GM19035 (cell line): Measurements from ENCODE around the gene SFRP2.

Experiments used
- ATAC-seq: cut with Tn5 transposase; IDR thresholded peaks from one replicate; pipeline ENCODE4 v1.9.1; 2021; ENCODE audit not compliant: unreplicated experiment

The SFRP2 gene

DNA sequence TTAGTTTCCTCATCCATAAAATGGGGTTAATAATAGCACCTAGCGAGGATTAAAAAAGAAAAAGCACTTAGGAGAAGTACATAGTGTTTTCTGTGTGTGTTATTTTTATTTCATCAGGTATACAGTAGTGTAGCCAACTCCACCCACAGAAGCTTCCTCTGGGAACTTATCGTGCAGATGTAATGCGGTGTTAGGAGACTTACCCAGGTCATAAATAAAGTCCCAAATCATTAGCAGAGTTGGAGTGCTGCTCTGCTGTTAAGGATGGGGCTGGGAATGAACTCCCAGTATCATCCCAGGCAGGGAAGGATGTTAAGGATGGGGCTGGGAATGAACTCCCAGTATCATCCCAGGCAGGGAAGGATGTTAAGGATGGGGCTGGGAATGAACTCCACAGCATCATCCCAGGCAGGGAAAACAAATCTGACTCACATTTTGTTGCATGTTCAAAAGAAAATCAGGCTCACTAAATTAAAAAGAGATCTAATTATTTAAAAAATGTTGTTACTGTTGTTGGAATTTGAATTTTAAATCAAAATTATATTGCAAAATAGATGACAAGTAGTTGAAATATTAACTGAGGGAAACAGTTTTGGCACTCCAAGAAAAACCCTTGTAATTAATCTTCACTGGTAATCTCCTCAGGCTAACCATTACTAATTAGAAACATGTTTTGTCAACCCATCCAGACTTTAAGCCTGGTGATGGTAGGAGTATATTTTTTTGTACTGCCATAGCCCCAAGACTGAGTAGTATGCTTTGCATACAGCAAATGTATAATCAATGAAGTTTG lies 10.2 kb upstream of the SFRP2 start:
- ATAC-seq, result no peak

DNA sequence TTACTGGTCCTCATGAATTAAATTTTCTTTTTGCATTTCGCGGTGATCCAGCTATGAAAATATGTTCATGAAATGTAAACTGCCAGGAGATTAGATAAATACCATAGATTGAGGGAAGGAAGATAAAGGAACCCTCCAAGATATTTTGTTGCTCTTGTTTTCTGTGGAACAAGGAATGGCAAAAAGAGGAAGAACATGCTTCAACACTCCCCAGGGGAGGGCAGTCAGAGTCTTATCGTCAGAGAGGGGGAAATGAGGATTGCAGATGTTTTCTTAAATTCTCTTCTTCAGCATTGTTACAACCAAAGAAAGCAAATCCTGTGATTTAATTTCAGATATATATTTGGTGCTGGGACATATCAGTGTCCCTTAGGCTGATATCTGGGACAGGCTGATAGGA lies 9.5 kb upstream of the SFRP2 start:
- no peak for ATAC-seq

- ATAC-seq, result no peak
Measured at GRCh38 chr4:153794006-153794405, 5.1 kb upstream of the SFRP2 start.

DNA sequence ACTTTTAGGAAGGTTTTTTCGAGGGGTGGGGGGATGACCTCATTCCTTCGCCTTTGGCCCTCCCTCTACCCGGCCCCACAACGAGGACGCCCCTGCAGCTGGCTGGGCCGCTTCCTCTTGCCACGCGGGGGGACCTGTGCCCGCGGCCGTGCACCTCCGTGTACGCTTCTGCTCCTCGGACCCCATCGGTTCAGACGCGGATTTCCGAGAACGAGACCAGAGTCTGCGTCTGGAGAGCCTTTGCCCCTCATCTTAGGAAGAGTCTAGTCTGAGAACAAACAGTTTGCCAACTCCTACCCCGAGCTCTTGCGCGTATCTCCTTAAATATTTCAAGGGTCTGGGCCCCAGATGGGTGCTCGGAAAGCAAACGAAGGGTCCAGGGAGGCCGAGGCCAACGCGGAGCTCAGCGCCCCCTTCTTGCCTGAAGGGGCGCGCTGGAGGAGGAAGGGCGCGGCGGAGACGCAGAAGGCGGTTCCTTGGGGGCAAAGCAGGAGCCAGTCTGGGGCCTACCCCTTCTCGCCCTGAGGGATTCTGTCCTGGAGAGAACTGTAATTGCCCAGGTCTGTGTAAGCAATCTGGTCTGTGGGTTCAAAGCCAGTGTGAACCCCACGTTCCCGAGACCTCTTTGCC lies 3.9 kb upstream of the SFRP2 start:
- no peak for ATAC-seq

DNA sequence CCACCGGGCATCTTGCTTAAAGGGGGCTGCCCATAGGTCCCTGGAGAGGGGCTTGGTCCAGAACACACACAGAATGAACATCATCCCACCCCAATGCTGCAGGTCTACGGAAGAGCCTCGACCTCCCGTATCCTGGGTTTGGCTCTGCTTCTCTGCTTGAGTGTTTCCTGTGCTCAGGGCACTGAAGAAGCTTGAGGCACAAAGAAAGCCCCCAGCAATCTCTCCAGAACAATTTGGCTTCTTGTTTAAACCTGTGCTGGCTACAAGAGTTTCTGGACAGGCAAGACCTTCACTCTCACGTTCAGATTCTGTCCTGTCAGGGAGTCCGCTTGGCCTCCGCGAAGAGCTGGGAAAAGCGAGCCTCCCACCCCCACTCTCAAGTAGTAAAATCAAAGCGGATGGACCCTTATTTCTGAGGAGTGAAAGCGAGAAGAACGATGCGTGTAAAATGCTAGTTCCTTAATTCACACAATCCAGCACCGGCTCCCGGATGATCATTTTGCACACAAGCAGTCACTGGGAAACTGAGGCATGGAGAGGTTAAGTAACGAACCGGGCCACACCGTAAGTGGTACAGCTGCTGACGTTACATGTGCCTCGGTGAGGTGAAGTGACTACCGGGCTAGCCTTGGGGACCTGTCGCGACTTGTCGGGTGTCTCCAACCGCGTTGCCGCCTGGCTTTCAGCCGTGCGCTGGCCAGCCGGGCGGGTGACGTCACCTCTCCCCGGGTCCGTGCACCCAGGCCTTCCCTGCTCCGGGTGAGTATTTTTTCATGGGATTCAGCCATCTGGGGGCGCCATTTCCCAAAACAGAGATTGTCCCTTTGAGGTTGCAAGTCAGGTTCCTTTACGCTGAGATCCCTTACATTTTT lies 3.1 kb upstream of the SFRP2 start:
- no peak for ATAC-seq

GRCh38 chr4:153790962-153791551 lies 2.2 kb upstream of the SFRP2 start:
- ATAC-seq, result no peak

DNA sequence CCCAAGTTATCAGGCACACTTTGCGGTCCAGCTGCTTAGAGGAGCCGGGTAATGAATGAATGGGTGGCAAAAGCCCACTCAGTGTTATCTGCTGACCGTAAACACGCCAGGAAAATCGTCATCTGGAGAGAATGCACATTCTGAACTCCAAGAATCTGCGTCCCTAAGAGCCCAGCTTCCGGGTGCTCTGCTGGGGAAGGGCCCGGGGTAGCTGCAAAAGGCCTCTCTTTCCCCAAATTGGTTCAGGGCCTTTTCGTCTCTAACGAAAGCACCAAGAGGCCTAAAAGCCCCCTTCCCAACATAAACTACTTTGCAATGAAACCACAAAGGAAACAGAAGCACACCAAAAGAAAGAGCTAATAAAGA lies 1.6 kb upstream of the SFRP2 start:
- ATAC-seq, result no peak

- ATAC-seq, result no peak
Measured at GRCh38 chr4:153789741-153790499, 1.0 kb upstream of the SFRP2 start.

GRCh38 chr4:153788051-153788412 lies 851 bp downstream of the SFRP2 start:
- ATAC-seq, result no peak

DNA sequence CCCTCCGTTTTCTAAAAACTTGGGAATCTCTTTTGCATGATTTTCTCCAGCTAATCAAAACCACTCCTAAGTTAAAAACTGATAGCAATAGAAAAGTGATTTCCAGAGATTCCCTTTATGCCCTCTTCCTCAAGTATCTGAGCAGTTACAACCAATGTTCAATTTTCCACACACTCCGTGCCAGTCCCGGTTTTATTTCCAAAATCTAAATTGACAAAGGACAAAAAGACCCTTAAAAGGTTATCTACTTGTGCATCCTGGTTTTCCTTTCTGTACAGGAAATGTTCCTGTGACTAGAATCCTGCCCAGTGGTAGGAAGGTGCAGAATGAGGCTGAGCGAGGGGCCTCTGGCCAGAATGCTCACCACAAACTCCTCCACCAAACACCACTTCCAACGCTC lies 1.3 kb downstream of the SFRP2 start:
- ATAC-seq, result no peak

GRCh38 chr4:153787061-153787560 lies 1.8 kb downstream of the SFRP2 start:
- no peak for ATAC-seq

- no peak for ATAC-seq
Measured at GRCh38 chr4:153785910-153786721, 2.8 kb downstream of the SFRP2 start.

GRCh38 chr4:153784166-153784699 lies 4.7 kb downstream of the SFRP2 start:
- no peak for ATAC-seq

DNA sequence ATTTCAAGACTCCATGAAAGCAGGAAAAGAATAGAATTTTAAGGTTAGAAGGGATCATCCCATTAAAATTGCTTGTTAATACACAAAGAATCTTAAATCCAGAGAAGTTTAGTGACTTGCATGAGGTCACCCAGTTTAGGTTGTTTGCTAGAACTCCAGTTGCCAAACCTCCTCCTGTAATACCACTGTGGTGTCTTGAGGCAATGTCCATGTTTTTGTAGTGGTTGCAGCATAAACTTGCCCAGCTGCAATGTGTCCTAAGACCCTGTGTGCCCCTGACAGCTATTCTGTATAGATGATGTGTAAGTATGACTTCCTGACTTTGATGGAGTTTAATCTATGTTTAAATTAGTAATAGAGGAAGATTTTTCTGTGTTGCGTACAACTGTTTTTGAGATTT lies 6.3 kb downstream of the SFRP2 start:
- no peak for ATAC-seq

DNA sequence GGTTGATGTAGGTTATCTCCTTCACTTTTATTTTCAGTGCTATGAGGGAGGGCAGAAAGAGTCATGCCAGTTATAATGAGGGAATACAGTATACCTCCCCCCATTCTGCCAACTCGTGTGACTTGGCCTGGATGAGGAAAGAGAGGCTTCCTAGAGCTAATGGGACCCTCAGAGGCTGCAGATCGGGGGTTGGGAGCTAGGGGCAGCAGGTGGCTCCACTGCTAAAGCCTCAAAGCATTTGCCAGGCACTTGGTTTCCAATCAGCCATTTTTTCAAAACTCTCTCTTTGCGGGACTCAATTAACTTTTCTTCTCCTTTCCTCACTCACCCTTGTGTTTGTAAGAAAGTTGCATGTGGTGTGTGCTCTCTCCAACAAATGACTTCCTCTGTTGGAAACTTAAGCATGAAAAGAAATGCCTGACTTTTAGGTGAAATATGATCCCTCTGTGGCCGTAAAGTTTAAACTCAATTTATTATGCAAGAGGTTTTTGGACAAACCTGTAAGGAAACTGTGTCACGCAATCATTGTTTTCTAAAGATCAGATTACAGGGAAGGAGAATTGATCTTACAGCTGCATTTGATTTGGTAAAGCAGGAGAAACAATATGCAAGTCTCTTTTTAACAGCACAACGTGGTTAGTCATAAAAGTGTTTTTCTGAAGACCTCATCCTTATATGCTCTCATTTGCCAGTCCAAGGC lies 7.0 kb downstream of the SFRP2 start:
- no peak for ATAC-seq

DNA sequence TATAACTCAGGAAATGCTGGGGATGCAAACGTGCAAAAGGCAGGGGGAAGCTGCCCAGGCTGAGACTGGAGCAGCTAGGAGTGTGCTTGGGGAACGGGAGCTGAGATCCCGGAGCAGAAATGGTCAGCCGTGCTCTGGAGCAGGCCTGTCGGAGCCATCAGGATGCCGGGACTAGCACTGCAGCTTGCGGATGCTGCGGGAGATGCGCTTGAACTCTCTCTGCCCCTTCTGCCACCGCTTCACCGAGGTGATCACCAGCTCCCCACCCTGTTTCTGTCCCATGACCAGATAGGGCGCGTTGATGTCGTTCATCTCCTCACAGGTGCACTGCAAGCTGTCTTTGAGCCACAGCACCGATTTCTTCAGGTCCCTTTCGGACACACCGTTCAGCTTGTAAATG lies 7.6 kb downstream of the SFRP2 start:
- ATAC-seq, result no peak

DNA sequence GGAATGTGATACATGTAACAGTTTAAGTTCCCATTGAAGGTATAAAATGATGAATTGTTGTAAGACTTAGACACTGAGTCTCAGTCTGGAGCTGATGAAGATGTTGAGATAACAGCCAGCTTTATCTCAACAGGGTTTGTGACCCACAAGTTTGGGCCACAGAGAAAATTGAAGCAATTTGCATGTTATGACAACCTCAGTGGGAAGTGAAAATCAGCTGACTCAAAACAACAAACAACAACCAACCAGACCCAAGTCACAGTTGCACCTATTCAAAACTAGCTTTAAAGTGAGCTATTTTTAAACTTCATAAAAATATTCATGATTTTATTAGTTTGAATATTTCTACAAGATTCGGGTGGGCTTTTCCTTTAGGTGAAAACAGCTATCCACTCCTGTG lies 8.0 kb downstream of the SFRP2 start:
- ATAC-seq, result peak; percentile 90

GRCh38 chr4:153780221-153780620 lies 8.7 kb downstream of the SFRP2 start:
- no peak for ATAC-seq

DNA sequence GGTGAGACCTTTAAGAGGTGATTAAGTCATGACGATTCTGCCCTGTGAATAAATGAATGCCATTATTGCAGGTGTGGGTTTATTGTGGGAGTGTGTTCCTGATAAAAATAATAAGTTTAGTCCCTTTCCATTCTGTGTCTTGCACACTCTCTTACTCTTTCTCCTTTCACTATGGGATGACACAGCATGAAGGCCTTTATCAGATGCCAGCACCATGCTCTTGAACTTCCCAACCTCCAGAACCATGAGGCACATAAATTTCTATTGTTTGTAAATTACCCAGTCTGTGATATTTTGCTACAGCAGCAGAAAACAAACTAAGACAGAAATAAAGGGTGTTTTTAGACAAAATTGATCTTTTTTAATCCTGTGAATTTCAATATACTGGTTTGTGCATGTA lies 10.5 kb downstream of the SFRP2 start:
- no peak for ATAC-seq
